WTC11 (cell line): Measurements from ENCODE around the gene FAM169A. TPM values are rescaled to one million over a fixed set of nuclear protein-coding genes. Genes with fewer than 3 reads are reported as not detected.
"Not testable (repeated sequence)": the region's sequence is repeated elsewhere in the genome, so short reads cannot be mapped to it uniquely, and the experiment has no call there.

Source experiments
- ATAC-seq: fragments of 200-7000 bp; cut with Tn5 transposase; 2 replicates; pipeline ENCODE4 v1.10.0; 2021; ENCODE audit warnings: mild to moderate bottlenecking, moderate library complexity
- CTCF ChIA-PET: fragments of 300-600 bp; sonication (Branson Sonifier 250); formaldehyde crosslinking; loops from one replicate; lab custom pipeline; 2021; ENCODE audit warnings: antibody characterized with exemption; lab: Charles Lee
- POLR2A ChIA-PET: fragments of 350-600 bp; sonication (Branson Sonifier 250); formaldehyde crosslinking; loops from one replicate; lab custom pipeline; 2021; ENCODE audit warnings: antibody characterized with exemption; lab: Charles Lee
- DNase-seq: peaks from one replicate; pipeline ENCODE4 v3.0.0; 2021; ENCODE audit warnings: low spot score
- H3K27ac Mint-ChIP-seq: 2 replicates; pipeline ENCODE4 v1.8.0; 2021; ENCODE audit warnings: mixed read lengths
- H3K27me3 Mint-ChIP-seq: 2 replicates; pipeline ENCODE4 v1.8.0; 2021; ENCODE audit warnings: low read depth, mild to moderate bottlenecking, moderate library complexity, mixed read lengths
- H3K36me3 Mint-ChIP-seq: 2 replicates; pipeline ENCODE4 v1.8.0; 2021; ENCODE audit warnings: mixed read lengths
- H3K4me1 Mint-ChIP-seq: 2 replicates; pipeline ENCODE4 v1.8.0; 2022; ENCODE audit warnings: mixed read lengths
- H3K4me3 Mint-ChIP-seq: 2 replicates; pipeline ENCODE4 v1.8.0; 2021; ENCODE audit warnings: mild to moderate bottlenecking, moderate library complexity, mixed read lengths
- H3K9me3 Mint-ChIP-seq: 2 replicates; pipeline ENCODE4 v1.8.0; 2021; ENCODE audit warnings: mixed read lengths
- ATF1 ChIP-seq: sonication (generic); formaldehyde crosslinking; IDR thresholded peaks from 2 replicates; pipeline ENCODE4 v1.8.1; 2023; ENCODE audit warnings: mild to moderate bottlenecking, moderate library complexity, missing genetic modification reagents
- CREB1 ChIP-seq: sonication (generic); formaldehyde crosslinking; IDR thresholded peaks from 2 replicates; pipeline ENCODE4 v1.8.0; 2023; ENCODE audit warnings: mild to moderate bottlenecking, missing genetic modification reagents
- CREM ChIP-seq: sonication (generic); formaldehyde crosslinking; IDR thresholded peaks from 2 replicates; pipeline ENCODE4 v1.8.1; 2022; ENCODE audit warnings: mild to moderate bottlenecking, missing genetic modification reagents, moderate library complexity
- ELF4 ChIP-seq: sonication (generic); formaldehyde crosslinking; IDR thresholded peaks from 2 replicates; pipeline ENCODE4 v1.8.1; 2022; ENCODE audit warnings: low read depth, mild to moderate bottlenecking, moderate library complexity, missing genetic modification reagents
- EMX1 ChIP-seq: fragments of 250-450 bp; sonication (Bioruptor Pico); IDR thresholded peaks from 2 replicates; pipeline ENCODE4 v1.8.0; 2021; ENCODE audit warnings: mild to moderate bottlenecking
- ESRRA ChIP-seq: sonication (generic); formaldehyde crosslinking; IDR thresholded peaks from 2 replicates; pipeline ENCODE4 v1.8.1; 2022; ENCODE audit warnings: mild to moderate bottlenecking, missing genetic modification reagents, borderline replicate concordance
- FOXK1 ChIP-seq: sonication (generic); formaldehyde crosslinking; IDR thresholded peaks from 2 replicates; pipeline ENCODE4 v1.8.0; 2022; ENCODE audit warnings: mild to moderate bottlenecking, moderate library complexity, missing genetic modification reagents
- HMGA2 ChIP-seq: fragments of 250-450 bp; sonication (Bioruptor Pico); IDR thresholded peaks from 2 replicates; pipeline ENCODE4 v1.4.0; 2021; ENCODE audit warnings: mild to moderate bottlenecking, moderate library complexity
- MYBL2 ChIP-seq: sonication (generic); formaldehyde crosslinking; IDR thresholded peaks from 2 replicates; pipeline ENCODE4 v1.8.1; 2023; ENCODE audit warnings: mild to moderate bottlenecking, moderate library complexity, missing genetic modification reagents
- NR3C1 ChIP-seq: sonication (generic); formaldehyde crosslinking; conservative IDR thresholded peaks from 2 replicates; pipeline ENCODE4 v1.8.1; 2023; ENCODE audit warnings: low read depth, mild to moderate bottlenecking, missing genetic modification reagents
- OVOL2 ChIP-seq: fragments of 250-450 bp; sonication (Bioruptor Pico); IDR thresholded peaks from 2 replicates; pipeline ENCODE4 v1.9.0; 2021; ENCODE audit warnings: mild to moderate bottlenecking, borderline replicate concordance
- PREB ChIP-seq: sonication (generic); formaldehyde crosslinking; IDR thresholded peaks from 2 replicates; pipeline ENCODE4 v1.8.1; 2022; ENCODE audit warnings: mild to moderate bottlenecking, missing genetic modification reagents, moderate library complexity, borderline replicate concordance
- PRRX2 ChIP-seq: fragments of 250-450 bp; sonication (Bioruptor Pico); IDR thresholded peaks from 2 replicates; pipeline ENCODE4 v1.8.0; 2021; ENCODE audit warnings: mild to moderate bottlenecking
- SMAD3 ChIP-seq: sonication (generic); formaldehyde crosslinking; IDR thresholded peaks from 2 replicates; pipeline ENCODE4 v1.8.0; 2022; ENCODE audit warnings: missing genetic modification reagents, mild to moderate bottlenecking, borderline replicate concordance
- TEAD1 ChIP-seq: sonication (generic); formaldehyde crosslinking; IDR thresholded peaks from 2 replicates; pipeline ENCODE4 v1.8.0; 2022; ENCODE audit warnings: mild to moderate bottlenecking, missing genetic modification reagents
- TEAD4 ChIP-seq: sonication (generic); formaldehyde crosslinking; IDR thresholded peaks from 2 replicates; pipeline ENCODE4 v1.8.0; 2022; ENCODE audit warnings: mild to moderate bottlenecking, missing genetic modification reagents
- TP53 ChIP-seq: sonication (generic); formaldehyde crosslinking; IDR thresholded peaks from 2 replicates; pipeline ENCODE4 v1.8.1; 2023; ENCODE audit warnings: mild to moderate bottlenecking, missing genetic modification reagents
- ZNF138 ChIP-seq: sonication (generic); formaldehyde crosslinking; conservative IDR thresholded peaks from 2 replicates; pipeline ENCODE4 v1.8.1; 2022; ENCODE audit warnings: mild to moderate bottlenecking, moderate library complexity, missing genetic modification reagents
- ZNF423 ChIP-seq: fragments of 250-450 bp; sonication (Bioruptor Pico); IDR thresholded peaks from 2 replicates; pipeline ENCODE4 v2.1.2; 2022; ENCODE audit warnings: mild to moderate bottlenecking, moderate library complexity
- ZNF671 ChIP-seq: fragments of 250-450 bp; sonication (Bioruptor Pico); IDR thresholded peaks from 2 replicates; pipeline ENCODE4 v1.8.0; 2021; ENCODE audit warnings: mild to moderate bottlenecking
- total RNA-seq: library from RNA; stranded (reverse); gene quantifications from 3 replicates; pipeline ENCODE4 v1.2.3, GENCODE V29; 2021
- TF ChIP-seq, protein P1 (sequence below): fragments of 250-450 bp; sonication (Bioruptor Pico); IDR thresholded peaks from 2 replicates; pipeline ENCODE4 v1.9.0; 2021; ENCODE audit warnings: mild to moderate bottlenecking
- TF ChIP-seq, protein P2 (sequence below): sonication (generic); formaldehyde crosslinking; IDR thresholded peaks from 2 replicates; pipeline ENCODE4 v1.8.0; 2022; ENCODE audit warnings: mild to moderate bottlenecking, missing genetic modification reagents
- TF ChIP-seq, protein P3 (sequence below): sonication (generic); formaldehyde crosslinking; IDR thresholded peaks from 2 replicates; pipeline ENCODE4 v1.8.1; 2023; ENCODE audit warnings: mild to moderate bottlenecking, missing genetic modification reagents
- TF ChIP-seq, protein P4 (sequence below): sonication (generic); formaldehyde crosslinking; conservative IDR thresholded peaks from 2 replicates; pipeline ENCODE4 v1.8.1; 2022; ENCODE audit warnings: mild to moderate bottlenecking, missing genetic modification reagents

Gene FAM169A
- total RNA-seq, 1 experiment from 2014 or later: 69.1 TPM

- Mint-ChIP-seq H3K4me1 (peaks cover 9% of the 10 kb centered on the region), H3K27me3 (no peaks in the 10 kb centered on the region)
- TF ChIP-seq, protein P1, sequence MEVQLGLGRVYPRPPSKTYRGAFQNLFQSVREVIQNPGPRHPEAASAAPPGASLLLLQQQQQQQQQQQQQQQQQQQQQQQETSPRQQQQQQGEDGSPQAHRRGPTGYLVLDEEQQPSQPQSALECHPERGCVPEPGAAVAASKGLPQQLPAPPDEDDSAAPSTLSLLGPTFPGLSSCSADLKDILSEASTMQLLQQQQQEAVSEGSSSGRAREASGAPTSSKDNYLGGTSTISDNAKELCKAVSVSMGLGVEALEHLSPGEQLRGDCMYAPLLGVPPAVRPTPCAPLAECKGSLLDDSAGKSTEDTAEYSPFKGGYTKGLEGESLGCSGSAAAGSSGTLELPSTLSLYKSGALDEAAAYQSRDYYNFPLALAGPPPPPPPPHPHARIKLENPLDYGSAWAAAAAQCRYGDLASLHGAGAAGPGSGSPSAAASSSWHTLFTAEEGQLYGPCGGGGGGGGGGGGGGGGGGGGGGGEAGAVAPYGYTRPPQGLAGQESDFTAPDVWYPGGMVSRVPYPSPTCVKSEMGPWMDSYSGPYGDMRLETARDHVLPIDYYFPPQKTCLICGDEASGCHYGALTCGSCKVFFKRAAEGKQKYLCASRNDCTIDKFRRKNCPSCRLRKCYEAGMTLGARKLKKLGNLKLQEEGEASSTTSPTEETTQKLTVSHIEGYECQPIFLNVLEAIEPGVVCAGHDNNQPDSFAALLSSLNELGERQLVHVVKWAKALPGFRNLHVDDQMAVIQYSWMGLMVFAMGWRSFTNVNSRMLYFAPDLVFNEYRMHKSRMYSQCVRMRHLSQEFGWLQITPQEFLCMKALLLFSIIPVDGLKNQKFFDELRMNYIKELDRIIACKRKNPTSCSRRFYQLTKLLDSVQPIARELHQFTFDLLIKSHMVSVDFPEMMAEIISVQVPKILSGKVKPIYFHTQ (CRISPR knock-in tag): no peak
- TF ChIP-seq PREB: no peak
- no peak for TF ChIP-seq ZNF671 (CRISPR knock-in tag)
- TF ChIP-seq, protein P2, sequence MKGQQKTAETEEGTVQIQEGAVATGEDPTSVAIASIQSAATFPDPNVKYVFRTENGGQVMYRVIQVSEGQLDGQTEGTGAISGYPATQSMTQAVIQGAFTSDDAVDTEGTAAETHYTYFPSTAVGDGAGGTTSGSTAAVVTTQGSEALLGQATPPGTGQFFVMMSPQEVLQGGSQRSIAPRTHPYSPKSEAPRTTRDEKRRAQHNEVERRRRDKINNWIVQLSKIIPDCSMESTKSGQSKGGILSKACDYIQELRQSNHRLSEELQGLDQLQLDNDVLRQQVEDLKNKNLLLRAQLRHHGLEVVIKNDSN (CRISPR knock-in tag): no peak
- no peak for TF ChIP-seq FOXK1 (CRISPR knock-in tag)
- TF ChIP-seq PRRX2 (CRISPR knock-in tag): no peak
- no peak for TF ChIP-seq MYBL2 (CRISPR knock-in tag)
- TF ChIP-seq ELF4 (CRISPR knock-in tag): no peak
- no peak for TF ChIP-seq ESRRA (CRISPR knock-in tag)
- TF ChIP-seq CREB1 (CRISPR knock-in tag): no peak
- TF ChIP-seq, all 79 proteins: peak for 0
- ChIA-PET POLR2A (no interaction called here), CTCF (interaction anchor here (1.4 kb wide), 1 partner anchor 174 kb away, joined by 5 read pairs; no protein-coding TSS in a partner anchor)
- ATAC-seq: no peak
- H3K36me3 Mint-ChIP-seq: peaks cover 26% of the 10 kb centered on the region
- H3K9me3 Mint-ChIP-seq: no peaks in the 10 kb centered on the region
- no peak overlapping the region for H3K4me3 Mint-ChIP-seq
- no peak overlapping the region for H3K27ac Mint-ChIP-seq
- DNase-seq: no peak
Measured at GRCh38 chr5:74761241-74761640, 104.9 kb downstream of the FAM169A start.

- CTCF ChIA-PET, H3K27me3 Mint-ChIP-seq, POLR2A ChIA-PET, H3K4me3 Mint-ChIP-seq, ATAC-seq, H3K4me1 Mint-ChIP-seq, H3K9me3 Mint-ChIP-seq, H3K27ac Mint-ChIP-seq, DNase-seq: not testable (repeated sequence)
- peak; percentile 99 for TF ChIP-seq HMGA2
- peaks cover 29% of the 10 kb centered on the region for H3K36me3 Mint-ChIP-seq
Measured at GRCh38 chr5:74748742-74749141, 117.4 kb downstream of the FAM169A start.

- Mint-ChIP-seq H3K27ac (no peak overlapping the region), H3K4me1 (no peaks in the 10 kb centered on the region), H3K9me3 (no peaks in the 10 kb centered on the region), H3K27me3 (no peaks in the 10 kb centered on the region), H3K36me3 (peaks cover 26% of the 10 kb centered on the region), H3K4me3 (no peak overlapping the region)
- ATAC-seq: no peak
- TF ChIP-seq FOXK1 (CRISPR knock-in tag) (no peak), EMX1 (CRISPR knock-in tag) (no peak)
- TF ChIP-seq, protein P2 (CRISPR knock-in tag): no peak
- ChIA-PET POLR2A (no interaction called here), CTCF (no interaction called here)
- no peak for DNase-seq
Measured at GRCh38 chr5:74738406-74738805, 127.8 kb downstream of the FAM169A start.

DNA sequence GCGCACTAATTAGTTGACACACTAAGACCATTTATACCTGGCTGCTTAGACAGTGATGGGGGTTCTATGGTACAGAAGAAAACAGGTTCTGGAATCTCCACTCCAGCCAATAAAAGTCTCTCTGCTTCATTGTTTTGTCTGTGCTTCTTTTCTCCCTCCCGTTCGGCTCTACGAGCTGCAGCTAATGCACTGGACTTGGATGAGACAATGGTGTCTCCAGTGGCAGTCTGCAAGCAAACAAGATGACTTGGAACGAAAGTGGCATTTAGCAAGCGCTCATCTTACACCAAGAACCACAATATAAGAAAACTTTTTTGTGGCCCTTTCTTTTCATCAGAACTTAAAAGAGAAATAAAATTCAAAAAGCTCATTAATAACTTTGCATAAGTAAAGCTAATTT, 129.4 kb downstream of the FAM169A start:
- no peak overlapping the region for H3K4me3 Mint-ChIP-seq
- DNase-seq (no peak), ATAC-seq (no peak)
- no peaks in the 10 kb centered on the region for H3K9me3 Mint-ChIP-seq
- H3K4me1 Mint-ChIP-seq: no peaks in the 10 kb centered on the region
- peaks cover 28% of the 10 kb centered on the region for H3K36me3 Mint-ChIP-seq
- POLR2A ChIA-PET: no interaction called here
- no peaks in the 10 kb centered on the region for H3K27me3 Mint-ChIP-seq
- H3K27ac Mint-ChIP-seq: no peak overlapping the region
- no peak for TF ChIP-seq OVOL2
- TF ChIP-seq ZNF423 (CRISPR knock-in tag): no peak
- no peak for TF ChIP-seq TEAD1
- TF ChIP-seq, protein P3, sequence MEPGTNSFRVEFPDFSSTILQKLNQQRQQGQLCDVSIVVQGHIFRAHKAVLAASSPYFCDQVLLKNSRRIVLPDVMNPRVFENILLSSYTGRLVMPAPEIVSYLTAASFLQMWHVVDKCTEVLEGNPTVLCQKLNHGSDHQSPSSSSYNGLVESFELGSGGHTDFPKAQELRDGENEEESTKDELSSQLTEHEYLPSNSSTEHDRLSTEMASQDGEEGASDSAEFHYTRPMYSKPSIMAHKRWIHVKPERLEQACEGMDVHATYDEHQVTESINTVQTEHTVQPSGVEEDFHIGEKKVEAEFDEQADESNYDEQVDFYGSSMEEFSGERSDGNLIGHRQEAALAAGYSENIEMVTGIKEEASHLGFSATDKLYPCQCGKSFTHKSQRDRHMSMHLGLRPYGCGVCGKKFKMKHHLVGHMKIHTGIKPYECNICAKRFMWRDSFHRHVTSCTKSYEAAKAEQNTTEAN: no peak
- no peak for TF ChIP-seq TP53 (CRISPR knock-in tag)
- TF ChIP-seq CREM (CRISPR knock-in tag): no peak
- TF ChIP-seq FOXK1 (CRISPR knock-in tag): no peak
- no peak for TF ChIP-seq TEAD4 (CRISPR knock-in tag)
- no peak for TF ChIP-seq SMAD3 (CRISPR knock-in tag)
- no peak for TF ChIP-seq ZNF138
- no peak for TF ChIP-seq PRRX2 (CRISPR knock-in tag)
- no peak for TF ChIP-seq ATF1 (CRISPR knock-in tag)
- no peak for TF ChIP-seq NR3C1
- TF ChIP-seq, protein P4, sequence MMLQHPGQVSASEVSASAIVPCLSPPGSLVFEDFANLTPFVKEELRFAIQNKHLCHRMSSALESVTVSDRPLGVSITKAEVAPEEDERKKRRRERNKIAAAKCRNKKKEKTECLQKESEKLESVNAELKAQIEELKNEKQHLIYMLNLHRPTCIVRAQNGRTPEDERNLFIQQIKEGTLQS (CRISPR knock-in tag): no peak
- CTCF ChIA-PET: interaction anchor here (0.8 kb wide), 1 partner anchor 21 kb away, joined by 3 read pairs; no protein-coding TSS in a partner anchor
